WTC11 (cell line): ENCODE measurements around the gene PTPRCAP. TPM values are rescaled to one million over a fixed set of nuclear protein-coding genes. Genes with fewer than 3 reads are reported as not detected.

Source experiments
- ATAC-seq: fragments of 200-7000 bp; cut with Tn5 transposase; 2 replicates; pipeline ENCODE4 v1.10.0; 2021; ENCODE audit warnings: mild to moderate bottlenecking, moderate library complexity
- CTCF ChIA-PET: fragments of 300-600 bp; sonication (Branson Sonifier 250); formaldehyde crosslinking; loops from one replicate; lab custom pipeline; 2021; ENCODE audit warnings: antibody characterized with exemption; lab: Charles Lee
- POLR2A ChIA-PET: fragments of 350-600 bp; sonication (Branson Sonifier 250); formaldehyde crosslinking; loops from one replicate; lab custom pipeline; 2021; ENCODE audit warnings: antibody characterized with exemption; lab: Charles Lee
- DNase-seq: peaks from one replicate; pipeline ENCODE4 v3.0.0; 2021; ENCODE audit warnings: low spot score
- H3K27ac Mint-ChIP-seq: 2 replicates; pipeline ENCODE4 v1.8.0; 2021; ENCODE audit warnings: mixed read lengths
- H3K27me3 Mint-ChIP-seq: 2 replicates; pipeline ENCODE4 v1.8.0; 2021; ENCODE audit warnings: low read depth, mild to moderate bottlenecking, moderate library complexity, mixed read lengths
- H3K36me3 Mint-ChIP-seq: 2 replicates; pipeline ENCODE4 v1.8.0; 2021; ENCODE audit warnings: mixed read lengths
- H3K4me1 Mint-ChIP-seq: 2 replicates; pipeline ENCODE4 v1.8.0; 2022; ENCODE audit warnings: mixed read lengths
- H3K4me3 Mint-ChIP-seq: 2 replicates; pipeline ENCODE4 v1.8.0; 2021; ENCODE audit warnings: mild to moderate bottlenecking, moderate library complexity, mixed read lengths
- H3K9me3 Mint-ChIP-seq: 2 replicates; pipeline ENCODE4 v1.8.0; 2021; ENCODE audit warnings: mixed read lengths
- ARID4B ChIP-seq: sonication (generic); formaldehyde crosslinking; IDR thresholded peaks from 2 replicates; pipeline ENCODE4 v1.8.0; 2023; ENCODE audit warnings: missing genetic modification reagents, mild to moderate bottlenecking, borderline replicate concordance
- ATF3 ChIP-seq: sonication (generic); formaldehyde crosslinking; conservative IDR thresholded peaks from 2 replicates; pipeline ENCODE4 v1.8.1; 2022; ENCODE audit warnings: mild to moderate bottlenecking, missing genetic modification reagents
- CREB1 ChIP-seq: sonication (generic); formaldehyde crosslinking; IDR thresholded peaks from 2 replicates; pipeline ENCODE4 v1.8.0; 2023; ENCODE audit warnings: mild to moderate bottlenecking, missing genetic modification reagents
- ELF4 ChIP-seq: sonication (generic); formaldehyde crosslinking; IDR thresholded peaks from 2 replicates; pipeline ENCODE4 v1.8.1; 2022; ENCODE audit warnings: low read depth, mild to moderate bottlenecking, moderate library complexity, missing genetic modification reagents
- ESRRA ChIP-seq: sonication (generic); formaldehyde crosslinking; IDR thresholded peaks from 2 replicates; pipeline ENCODE4 v1.8.1; 2022; ENCODE audit warnings: mild to moderate bottlenecking, missing genetic modification reagents, borderline replicate concordance
- ETV6 ChIP-seq: sonication (generic); formaldehyde crosslinking; IDR thresholded peaks from 2 replicates; pipeline ENCODE4 v1.8.1; 2022; ENCODE audit warnings: mild to moderate bottlenecking, missing genetic modification reagents
- FOXP1 ChIP-seq: sonication (generic); formaldehyde crosslinking; IDR thresholded peaks from 2 replicates; pipeline ENCODE4 v1.8.0; 2022; ENCODE audit warnings: missing genetic modification reagents, mild to moderate bottlenecking, moderate library complexity, borderline replicate concordance
- HMGXB4 ChIP-seq: sonication (generic); formaldehyde crosslinking; IDR thresholded peaks from 2 replicates; pipeline ENCODE4 v1.8.1; 2023; ENCODE audit warnings: mild to moderate bottlenecking, moderate library complexity, missing genetic modification reagents
- MXD4 ChIP-seq: fragments of 250-450 bp; sonication (Bioruptor Pico); IDR thresholded peaks from 2 replicates; pipeline ENCODE4 v1.8.0; 2021; ENCODE audit warnings: mild to moderate bottlenecking, moderate library complexity, borderline replicate concordance
- MYBL2 ChIP-seq: sonication (generic); formaldehyde crosslinking; IDR thresholded peaks from 2 replicates; pipeline ENCODE4 v1.8.1; 2023; ENCODE audit warnings: mild to moderate bottlenecking, moderate library complexity, missing genetic modification reagents
- NFATC4 ChIP-seq: fragments of 250-450 bp; sonication (Bioruptor Pico); IDR thresholded peaks from 2 replicates; pipeline ENCODE4 v1.9.0; 2021; ENCODE audit warnings: mild to moderate bottlenecking
- NR2C2 ChIP-seq: sonication (generic); formaldehyde crosslinking; IDR thresholded peaks from 2 replicates; pipeline ENCODE4 v1.8.0; 2022; ENCODE audit warnings: mild to moderate bottlenecking, missing genetic modification reagents
- NR3C1 ChIP-seq: sonication (generic); formaldehyde crosslinking; conservative IDR thresholded peaks from 2 replicates; pipeline ENCODE4 v1.8.1; 2023; ENCODE audit warnings: low read depth, mild to moderate bottlenecking, missing genetic modification reagents
- SMAD4 ChIP-seq: sonication (generic); formaldehyde crosslinking; IDR thresholded peaks from 2 replicates; pipeline ENCODE4 v1.8.0; 2022; ENCODE audit warnings: mild to moderate bottlenecking, missing genetic modification reagents
- ZNF671 ChIP-seq: fragments of 250-450 bp; sonication (Bioruptor Pico); IDR thresholded peaks from 2 replicates; pipeline ENCODE4 v1.8.0; 2021; ENCODE audit warnings: mild to moderate bottlenecking
- ZSCAN18 ChIP-seq: fragments of 250-450 bp; sonication (Bioruptor Pico); IDR thresholded peaks from 2 replicates; pipeline ENCODE4 v2.1.2; 2022; ENCODE audit warnings: mild to moderate bottlenecking, moderate library complexity
- total RNA-seq: library from RNA; stranded (reverse); gene quantifications from 3 replicates; pipeline ENCODE4 v1.2.3, GENCODE V29; 2021

The PTPRCAP gene
- total RNA-seq, 1 experiment from 2014 or later, result 3.6 TPM

GRCh38 chr11:67450796-67451657, 13.5 kb upstream of the PTPRCAP start (continued):
- TF ChIP-seq ARID4B (CRISPR knock-in tag) (no peak), HMGXB4 (CRISPR knock-in tag) (no peak), ATF3 (CRISPR knock-in tag) (no peak)

- no peaks in the 10 kb centered on the region for H3K36me3 Mint-ChIP-seq
- H3K27ac Mint-ChIP-seq, result no peak overlapping the region
- DNase-seq (no peak), ATAC-seq (no peak)
- no peak for TF ChIP-seq MYBL2
- no peak for TF ChIP-seq ELF4 (CRISPR knock-in tag)
- TF ChIP-seq ESRRA, result no peak
- TF ChIP-seq MXD4 (CRISPR knock-in tag), result no peak
- no peak for TF ChIP-seq ETV6 (CRISPR knock-in tag)
- no peak for TF ChIP-seq NR2C2 (CRISPR knock-in tag)
- TF ChIP-seq ZNF671 (CRISPR knock-in tag), result no peak
- no peak for TF ChIP-seq FOXP1 (CRISPR knock-in tag)
- TF ChIP-seq CREB1 (CRISPR knock-in tag), result no peak
- no peak for TF ChIP-seq NFATC4 (CRISPR knock-in tag)
- TF ChIP-seq NR3C1 (CRISPR knock-in tag), result no peak
- no peak for TF ChIP-seq ZSCAN18 (CRISPR knock-in tag)
- TF ChIP-seq ARID4B (CRISPR knock-in tag), result no peak
- no peak for TF ChIP-seq SMAD4 (CRISPR knock-in tag)
- H3K9me3 Mint-ChIP-seq, result no peaks in the 10 kb centered on the region
- CTCF ChIA-PET, result interaction anchor here (1.0 to 1.4 kb wide), 2 partner anchors 58 to 132 kb away, joined by 5 to 6 read pairs; partner anchors contain the start of gene RAD9A
- no peak overlapping the region for H3K4me3 Mint-ChIP-seq
- POLR2A ChIA-PET, result no interaction called here
- H3K4me1 Mint-ChIP-seq, result 0 out of 2 replicates have a peak, but pooled peaks cover 3% of the 10 kb centered on the region
- H3K27me3 Mint-ChIP-seq, result peaks cover 10% of the 10 kb centered on the region
Observed at GRCh38 chr11:67449116-67449844, 11.8 kb upstream of the PTPRCAP start.
